Keratinocyte (primary cell): ENCODE results near the gene COL8A1. TPM values are rescaled to one million over a fixed set of nuclear protein-coding genes. Genes with fewer than 3 reads are reported as not detected.
A peak's percentile ranks its signal among the peaks of the same experiment; 100 is the strongest.

Source experiments
- DNase-seq: peaks from one replicate; pipeline ENCODE4 v3.0.0-alpha.2; 2011; ENCODE audit warnings: low read depth, missing footprints, low spot score
- FAIRE-seq: peaks from 2 replicates; lab custom pipeline; 2011; peaks lifted over from hg19 to GRCh38; lab: Jason Lieb, UNC
- H2AFZ ChIP-seq: 2 replicates; pipeline ENCODE4 v1.6.0; 2012; ENCODE audit warnings: low read length, control low read depth, inconsistent platforms; ENCODE audit not compliant: control insufficient read depth
- H3K27ac ChIP-seq: 2 replicates; pipeline ENCODE4 v1.5.1; 2011; ENCODE audit warnings: low read length; ENCODE audit not compliant: control insufficient read depth, insufficient read depth
- H3K27me3 ChIP-seq: 3 replicates; pipeline ENCODE4 v1.6.0; 2011; ENCODE audit warnings: low read length; ENCODE audit not compliant: control insufficient read depth, insufficient read depth; ENCODE audit errors: extremely low read depth
- H3K36me3 ChIP-seq, 2 experiments: 2 replicates in 1 of 2; 3 replicates in 1 of 2; pipeline ENCODE4 v1.5.1; 2011; ENCODE audit warnings: low read length in 2 of 2, mild to moderate bottlenecking in 1 of 2; ENCODE audit not compliant: control insufficient read depth in 2 of 2, insufficient read depth in 2 of 2; ENCODE audit errors: extremely low read depth in 1 of 2
- H3K4me1 ChIP-seq: 3 replicates; pipeline ENCODE4 v1.5.1; 2011; ENCODE audit warnings: low read length; ENCODE audit not compliant: control insufficient read depth, insufficient read depth; ENCODE audit errors: extremely low read depth
- H3K4me2 ChIP-seq: 3 replicates; pipeline ENCODE4 v1.6.0; 2011; ENCODE audit warnings: low read depth, low read length; ENCODE audit not compliant: control insufficient read depth, insufficient read depth; ENCODE audit errors: extremely low read depth
- H3K4me3 ChIP-seq, 3 experiments: fragments of 200-600 bp in 1 of 3; sonication (generic) in 1 of 3; 2 replicates in 2 of 3; 3 replicates in 1 of 3; pipeline ENCODE4 v1.5.1; 2011 to 2016; ENCODE audit warnings: low read length in 3 of 3, mild to moderate bottlenecking in 3 of 3, control low read depth in 2 of 3, inconsistent platforms in 1 of 3, low read depth in 1 of 3, mixed read lengths in 1 of 3, mixed run types in 1 of 3, moderate library complexity in 1 of 3; ENCODE audit not compliant: control insufficient read depth in 2 of 3, insufficient read depth in 2 of 3; ENCODE audit errors: extremely low read depth in 1 of 3
- H3K79me2 ChIP-seq: 2 replicates; pipeline ENCODE4 v1.6.0; 2012; ENCODE audit warnings: low read length; ENCODE audit not compliant: control insufficient read depth, insufficient read depth
- H3K9ac ChIP-seq: 3 replicates; pipeline ENCODE4 v1.6.0; 2011; ENCODE audit warnings: low read length; ENCODE audit not compliant: control insufficient read depth, insufficient read depth; ENCODE audit errors: extremely low read depth
- H3K9me1 ChIP-seq: 3 replicates; pipeline ENCODE4 v1.6.0; 2011; ENCODE audit warnings: low read length; ENCODE audit not compliant: control insufficient read depth, insufficient read depth; ENCODE audit errors: extremely low read depth
- H3K9me3 ChIP-seq: 2 replicates; pipeline ENCODE4 v1.5.1; 2012; ENCODE audit warnings: low read depth, low read length; ENCODE audit not compliant: control insufficient read depth
- H4K20me1 ChIP-seq: 3 replicates; pipeline ENCODE4 v1.6.0; 2011; ENCODE audit warnings: low read length; ENCODE audit not compliant: control insufficient read depth, insufficient read depth; ENCODE audit errors: extremely low read depth
- EZH2 ChIP-seq: IDR thresholded peaks from one replicate; pipeline ENCODE4 v1.6.1; 2012; ENCODE audit warnings: inconsistent platforms, mild to moderate bottlenecking, low read length, moderate library complexity
- dilution Hi-C: fragments of 300-500 bp; cut with MboI; formaldehyde crosslinking; loops from one replicate; pipeline ENCODE4 v1.7.0; 2020; ENCODE audit warnings: low sequenced_read_pairs; ENCODE audit not compliant: extremely low pct_ligation_motif_present
- polyA plus RNA-seq, 5 experiments: library from polyadenylated mRNA; depleted of rRNA in 3 of 5; stranded (reverse) in 3 of 5; stranded (forward) in 1 of 5; unstranded in 1 of 5; fragments of >200 nt; gene quantifications; 1 replicate in 1 of 5; 2 replicates in 3 of 5; 3 replicates in 1 of 5; pipeline versions ENCODE4 v1.2.1 to v1.2.3, GENCODE V29; 2011 to 2012; ENCODE audit warnings: missing spikeins in 2 of 5, low read depth in 1 of 5, low replicate concordance in 1 of 5
- TF ChIP-seq, protein P1 (sequence below), 3 experiments: IDR thresholded peaks in 1 of 3; conservative IDR thresholded peaks in 1 of 3; optimal IDR thresholded peaks in 1 of 3; 2 replicates in 2 of 3; 3 replicates in 1 of 3; pipeline versions ENCODE3 to v1.5.1; 2011; ENCODE audit warnings: low read length in 3 of 3, mild to moderate bottlenecking in 3 of 3, moderate library complexity in 2 of 3, control low read depth in 1 of 3, inconsistent platforms in 1 of 3; ENCODE audit not compliant: insufficient read depth in 2 of 3; ENCODE audit errors: extremely low read depth in 1 of 3

COL8A1 gene
- polyA plus RNA-seq, 1 donor (not counting 4 experiments of a cell fraction or from before 2014, with no cell fraction given): 102 TPM

DNA sequence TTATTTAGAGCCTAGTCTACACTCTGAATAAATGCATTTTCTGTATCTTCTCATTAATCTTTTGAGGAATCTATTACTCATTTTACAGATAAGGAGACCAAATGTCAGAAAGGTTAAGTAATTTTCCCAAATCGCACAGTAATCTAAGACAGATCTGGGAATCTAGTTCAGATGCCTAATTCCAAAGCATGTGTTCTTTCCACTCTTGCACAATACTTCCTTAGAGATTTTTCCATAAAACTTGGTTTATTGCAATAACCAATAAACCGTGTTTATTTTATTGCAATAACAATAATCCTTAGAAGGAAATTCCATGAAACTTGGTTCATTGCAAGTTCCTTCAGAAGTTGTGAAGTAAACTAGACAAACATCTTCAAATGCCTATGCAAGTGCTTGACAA lies 17.4 kb upstream of the COL8A1 start:
- Histone ChIP-seq H3K9ac (no peak overlapping the region), H3K27ac (no peak overlapping the region), H3K9me3 (no peaks in the 10 kb centered on the region), H4K20me1 (no peaks in the 10 kb centered on the region), H3K4me3 (no peak overlapping the region), H3K4me1 (no peaks in the 10 kb centered on the region), H3K36me3 (no peaks in the 10 kb centered on the region), H3K27me3 (no peaks in the 10 kb centered on the region), H3K9me1 (no peaks in the 10 kb centered on the region), H3K4me2 (no peak overlapping the region), H2AFZ (no peak overlapping the region), H3K79me2 (no peaks in the 10 kb centered on the region)
- no peak for TF ChIP-seq EZH2
- TF ChIP-seq, protein P1, sequence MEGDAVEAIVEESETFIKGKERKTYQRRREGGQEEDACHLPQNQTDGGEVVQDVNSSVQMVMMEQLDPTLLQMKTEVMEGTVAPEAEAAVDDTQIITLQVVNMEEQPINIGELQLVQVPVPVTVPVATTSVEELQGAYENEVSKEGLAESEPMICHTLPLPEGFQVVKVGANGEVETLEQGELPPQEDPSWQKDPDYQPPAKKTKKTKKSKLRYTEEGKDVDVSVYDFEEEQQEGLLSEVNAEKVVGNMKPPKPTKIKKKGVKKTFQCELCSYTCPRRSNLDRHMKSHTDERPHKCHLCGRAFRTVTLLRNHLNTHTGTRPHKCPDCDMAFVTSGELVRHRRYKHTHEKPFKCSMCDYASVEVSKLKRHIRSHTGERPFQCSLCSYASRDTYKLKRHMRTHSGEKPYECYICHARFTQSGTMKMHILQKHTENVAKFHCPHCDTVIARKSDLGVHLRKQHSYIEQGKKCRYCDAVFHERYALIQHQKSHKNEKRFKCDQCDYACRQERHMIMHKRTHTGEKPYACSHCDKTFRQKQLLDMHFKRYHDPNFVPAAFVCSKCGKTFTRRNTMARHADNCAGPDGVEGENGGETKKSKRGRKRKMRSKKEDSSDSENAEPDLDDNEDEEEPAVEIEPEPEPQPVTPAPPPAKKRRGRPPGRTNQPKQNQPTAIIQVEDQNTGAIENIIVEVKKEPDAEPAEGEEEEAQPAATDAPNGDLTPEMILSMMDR (optimal IDR thresholded peaks at IDR 0.05 in 1 of 3, IDR thresholded peaks at IDR 0.05 in 1 of 3, conservative IDR thresholded peaks at IDR 0.05 in 1 of 3; ENCODE audit: extremely low read depth in 1 of 3, insufficient read depth in 2 of 3, low read length in 3 of 3): no peak
- no peak for DNase-seq
- dilution Hi-C loops: no loop called here
- no peak for FAIRE-seq

DNA sequence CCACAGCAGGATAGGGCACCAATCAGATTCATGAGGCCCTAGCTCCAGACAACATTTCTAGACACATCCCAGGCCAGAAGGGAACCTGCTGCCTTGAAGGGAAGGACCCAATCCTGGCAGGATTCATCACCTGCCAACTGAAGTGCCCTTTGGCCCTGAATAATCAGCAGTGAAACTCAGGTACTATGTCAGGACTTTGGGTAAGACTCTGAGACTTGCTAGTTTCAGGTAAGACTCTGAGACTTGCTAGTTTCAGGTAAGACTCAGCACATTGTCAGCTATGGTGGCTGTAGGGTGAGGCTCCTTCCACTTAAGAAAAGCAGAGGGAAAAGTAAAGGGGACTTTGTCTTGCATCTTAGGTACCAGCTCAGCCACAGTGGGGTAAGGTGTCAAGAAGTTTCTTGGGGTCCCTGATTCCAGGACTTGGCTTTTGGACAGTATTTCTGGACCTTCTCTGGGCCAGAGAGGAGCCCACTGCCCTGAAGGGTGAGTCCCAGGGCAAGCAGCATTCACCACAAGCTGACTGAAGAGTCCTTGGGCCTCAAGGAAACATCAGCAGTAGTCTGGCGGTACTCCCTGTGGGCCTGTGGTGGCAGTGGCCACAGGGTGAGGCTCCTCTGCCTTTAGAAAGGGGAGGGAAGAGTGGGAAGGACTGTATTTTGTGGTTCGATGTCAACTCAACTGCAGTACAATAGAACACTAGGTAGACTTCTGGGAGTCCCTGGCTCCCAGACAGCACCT lies 13.7 kb upstream of the COL8A1 start:
- H4K20me1 ChIP-seq: no peaks in the 10 kb centered on the region
- no peaks in the 10 kb centered on the region for H3K9me1 ChIP-seq
- dilution Hi-C loops: no loop called here
- no peak overlapping the region for H3K4me3 ChIP-seq
- H3K4me1 ChIP-seq: peaks cover 4% of the 10 kb centered on the region
- no peak for TF ChIP-seq EZH2
- TF ChIP-seq, protein P1 (optimal IDR thresholded peaks at IDR 0.05 in 1 of 3, IDR thresholded peaks at IDR 0.05 in 1 of 3, conservative IDR thresholded peaks at IDR 0.05 in 1 of 3; ENCODE audit: extremely low read depth in 1 of 3, insufficient read depth in 2 of 3, low read length in 3 of 3): no peak
- H3K9me3 ChIP-seq: no peaks in the 10 kb centered on the region
- H3K36me3 ChIP-seq: no peaks in the 10 kb centered on the region
- H3K9ac ChIP-seq: no peak overlapping the region
- no peak overlapping the region for H3K4me2 ChIP-seq
- no peaks in the 10 kb centered on the region for H3K27me3 ChIP-seq
- no peak overlapping the region for H3K27ac ChIP-seq
- no peaks in the 10 kb centered on the region for H3K79me2 ChIP-seq
- DNase-seq (no peak), FAIRE-seq (peak; percentile 23)
- no peak overlapping the region for H2AFZ ChIP-seq
